GM12891 (cell line): ENCODE data around the gene PLEK.

ENCODE experiments used
- POLR2A ChIP-seq: IDR thresholded peaks from 2 replicates; pipeline ENCODE4 v1.6.1; 2011; ENCODE audit warnings: low read depth, low read length, control low read depth
- TAF1 ChIP-seq: IDR thresholded peaks from 2 replicates; pipeline ENCODE4 v1.6.1; 2011; ENCODE audit warnings: low read depth, low read length, control low read depth

DNA sequence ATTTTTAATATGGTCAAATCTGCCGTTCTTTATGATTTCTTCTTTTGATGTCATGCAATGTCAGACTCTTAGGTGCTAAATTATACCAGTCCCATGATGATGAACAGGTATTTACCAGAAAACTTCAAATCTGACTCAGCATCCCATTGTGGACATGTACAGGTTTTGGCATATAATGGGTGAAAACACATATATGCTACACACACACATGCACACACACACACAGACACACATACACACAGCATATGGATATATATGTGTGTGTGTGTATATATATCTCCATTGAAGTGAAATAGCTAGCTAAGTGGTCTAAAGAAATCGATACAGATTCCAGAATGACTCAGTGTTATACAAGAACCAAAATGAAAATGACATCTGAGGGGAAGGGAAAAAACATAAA is 7.4 kb downstream of the PLEK start:
- no peak for TF ChIP-seq POLR2A
- no peak for TF ChIP-seq TAF1
